Keratinocyte (primary cell): ENCODE measurements around the gene TP73. TPM values are rescaled to one million over a fixed set of nuclear protein-coding genes. Genes with fewer than 3 reads are reported as not detected.

Experiments
- DNase-seq: peaks from one replicate; pipeline ENCODE4 v3.0.0-alpha.2; 2011; ENCODE audit warnings: low read depth, missing footprints, low spot score
- FAIRE-seq: peaks from 2 replicates; lab custom pipeline; 2011; peaks lifted over from hg19 to GRCh38; lab: Jason Lieb, UNC
- H2AFZ ChIP-seq: 2 replicates; pipeline ENCODE4 v1.6.0; 2012; ENCODE audit warnings: low read length, control low read depth, inconsistent platforms; ENCODE audit not compliant: control insufficient read depth
- H3K27ac ChIP-seq: 2 replicates; pipeline ENCODE4 v1.5.1; 2011; ENCODE audit warnings: low read length; ENCODE audit not compliant: control insufficient read depth, insufficient read depth
- H3K27me3 ChIP-seq: 3 replicates; pipeline ENCODE4 v1.6.0; 2011; ENCODE audit warnings: low read length; ENCODE audit not compliant: control insufficient read depth, insufficient read depth; ENCODE audit errors: extremely low read depth
- H3K36me3 ChIP-seq, 2 experiments: 2 replicates in 1 of 2; 3 replicates in 1 of 2; pipeline ENCODE4 v1.5.1; 2011; ENCODE audit warnings: low read length in 2 of 2, mild to moderate bottlenecking in 1 of 2; ENCODE audit not compliant: control insufficient read depth in 2 of 2, insufficient read depth in 2 of 2; ENCODE audit errors: extremely low read depth in 1 of 2
- H3K4me1 ChIP-seq: 3 replicates; pipeline ENCODE4 v1.5.1; 2011; ENCODE audit warnings: low read length; ENCODE audit not compliant: control insufficient read depth, insufficient read depth; ENCODE audit errors: extremely low read depth
- H3K4me2 ChIP-seq: 3 replicates; pipeline ENCODE4 v1.6.0; 2011; ENCODE audit warnings: low read depth, low read length; ENCODE audit not compliant: control insufficient read depth, insufficient read depth; ENCODE audit errors: extremely low read depth
- H3K4me3 ChIP-seq, 3 experiments: fragments of 200-600 bp in 1 of 3; sonication (generic) in 1 of 3; 2 replicates in 2 of 3; 3 replicates in 1 of 3; pipeline ENCODE4 v1.5.1; 2011 to 2016; ENCODE audit warnings: low read length in 3 of 3, mild to moderate bottlenecking in 3 of 3, control low read depth in 2 of 3, inconsistent platforms in 1 of 3, low read depth in 1 of 3, mixed read lengths in 1 of 3, mixed run types in 1 of 3, moderate library complexity in 1 of 3; ENCODE audit not compliant: control insufficient read depth in 2 of 3, insufficient read depth in 2 of 3; ENCODE audit errors: extremely low read depth in 1 of 3
- H3K79me2 ChIP-seq: 2 replicates; pipeline ENCODE4 v1.6.0; 2012; ENCODE audit warnings: low read length; ENCODE audit not compliant: control insufficient read depth, insufficient read depth
- H3K9ac ChIP-seq: 3 replicates; pipeline ENCODE4 v1.6.0; 2011; ENCODE audit warnings: low read length; ENCODE audit not compliant: control insufficient read depth, insufficient read depth; ENCODE audit errors: extremely low read depth
- H3K9me1 ChIP-seq: 3 replicates; pipeline ENCODE4 v1.6.0; 2011; ENCODE audit warnings: low read length; ENCODE audit not compliant: control insufficient read depth, insufficient read depth; ENCODE audit errors: extremely low read depth
- H3K9me3 ChIP-seq: 2 replicates; pipeline ENCODE4 v1.5.1; 2012; ENCODE audit warnings: low read depth, low read length; ENCODE audit not compliant: control insufficient read depth
- H4K20me1 ChIP-seq: 3 replicates; pipeline ENCODE4 v1.6.0; 2011; ENCODE audit warnings: low read length; ENCODE audit not compliant: control insufficient read depth, insufficient read depth; ENCODE audit errors: extremely low read depth
- EZH2 ChIP-seq: IDR thresholded peaks from one replicate; pipeline ENCODE4 v1.6.1; 2012; ENCODE audit warnings: inconsistent platforms, mild to moderate bottlenecking, low read length, moderate library complexity
- dilution Hi-C: fragments of 300-500 bp; cut with MboI; formaldehyde crosslinking; loops from one replicate; pipeline ENCODE4 v1.7.0; 2020; ENCODE audit warnings: low sequenced_read_pairs; ENCODE audit not compliant: extremely low pct_ligation_motif_present
- polyA plus RNA-seq, 5 experiments: library from polyadenylated mRNA; depleted of rRNA in 3 of 5; stranded (reverse) in 3 of 5; stranded (forward) in 1 of 5; unstranded in 1 of 5; fragments of >200 nt; gene quantifications; 1 replicate in 1 of 5; 2 replicates in 3 of 5; 3 replicates in 1 of 5; pipeline versions ENCODE4 v1.2.1 to v1.2.3, GENCODE V29; 2011 to 2012; ENCODE audit warnings: missing spikeins in 2 of 5, low read depth in 1 of 5, low replicate concordance in 1 of 5
- TF ChIP-seq, protein P1 (sequence below), 3 experiments: IDR thresholded peaks in 1 of 3; conservative IDR thresholded peaks in 1 of 3; optimal IDR thresholded peaks in 1 of 3; 2 replicates in 2 of 3; 3 replicates in 1 of 3; pipeline versions ENCODE3 to v1.5.1; 2011; ENCODE audit warnings: low read length in 3 of 3, mild to moderate bottlenecking in 3 of 3, moderate library complexity in 2 of 3, control low read depth in 1 of 3, inconsistent platforms in 1 of 3; ENCODE audit not compliant: insufficient read depth in 2 of 3; ENCODE audit errors: extremely low read depth in 1 of 3

TP73 gene
- polyA plus RNA-seq, 1 donor (not counting 4 experiments of a cell fraction or from before 2014, with no cell fraction given), result 0.14 TPM

- Histone ChIP-seq H3K27ac (no peak overlapping the region), H3K4me3 (no peak overlapping the region), H3K79me2 (peaks cover 6% of the 10 kb centered on the region), H3K9me3 (no peaks in the 10 kb centered on the region), H3K36me3 (peaks cover 0 to 2% of the 10 kb centered on the region in 2 experiments), H3K9me1 (no peaks in the 10 kb centered on the region), H3K27me3 (peaks cover 57% of the 10 kb centered on the region), H3K4me1 (peaks cover 8% of the 10 kb centered on the region), H3K9ac (no peak overlapping the region), H2AFZ (no peak overlapping the region), H4K20me1 (no peaks in the 10 kb centered on the region), H3K4me2 (peak overlapping the region; percentile 41)
- DNase-seq, result no peak
- dilution Hi-C loops, result no loop called here
- TF ChIP-seq EZH2, result no peak
- TF ChIP-seq, protein P1, sequence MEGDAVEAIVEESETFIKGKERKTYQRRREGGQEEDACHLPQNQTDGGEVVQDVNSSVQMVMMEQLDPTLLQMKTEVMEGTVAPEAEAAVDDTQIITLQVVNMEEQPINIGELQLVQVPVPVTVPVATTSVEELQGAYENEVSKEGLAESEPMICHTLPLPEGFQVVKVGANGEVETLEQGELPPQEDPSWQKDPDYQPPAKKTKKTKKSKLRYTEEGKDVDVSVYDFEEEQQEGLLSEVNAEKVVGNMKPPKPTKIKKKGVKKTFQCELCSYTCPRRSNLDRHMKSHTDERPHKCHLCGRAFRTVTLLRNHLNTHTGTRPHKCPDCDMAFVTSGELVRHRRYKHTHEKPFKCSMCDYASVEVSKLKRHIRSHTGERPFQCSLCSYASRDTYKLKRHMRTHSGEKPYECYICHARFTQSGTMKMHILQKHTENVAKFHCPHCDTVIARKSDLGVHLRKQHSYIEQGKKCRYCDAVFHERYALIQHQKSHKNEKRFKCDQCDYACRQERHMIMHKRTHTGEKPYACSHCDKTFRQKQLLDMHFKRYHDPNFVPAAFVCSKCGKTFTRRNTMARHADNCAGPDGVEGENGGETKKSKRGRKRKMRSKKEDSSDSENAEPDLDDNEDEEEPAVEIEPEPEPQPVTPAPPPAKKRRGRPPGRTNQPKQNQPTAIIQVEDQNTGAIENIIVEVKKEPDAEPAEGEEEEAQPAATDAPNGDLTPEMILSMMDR (optimal IDR thresholded peaks at IDR 0.05 in 1 of 3, IDR thresholded peaks at IDR 0.05 in 1 of 3, conservative IDR thresholded peaks at IDR 0.05 in 1 of 3; ENCODE audit: extremely low read depth in 1 of 3, insufficient read depth in 2 of 3, low read length in 3 of 3), result no peak
- FAIRE-seq, result no peak
Measured at GRCh38 chr1:3652548-3653285, 401 bp downstream of the TP73 start.

DNA sequence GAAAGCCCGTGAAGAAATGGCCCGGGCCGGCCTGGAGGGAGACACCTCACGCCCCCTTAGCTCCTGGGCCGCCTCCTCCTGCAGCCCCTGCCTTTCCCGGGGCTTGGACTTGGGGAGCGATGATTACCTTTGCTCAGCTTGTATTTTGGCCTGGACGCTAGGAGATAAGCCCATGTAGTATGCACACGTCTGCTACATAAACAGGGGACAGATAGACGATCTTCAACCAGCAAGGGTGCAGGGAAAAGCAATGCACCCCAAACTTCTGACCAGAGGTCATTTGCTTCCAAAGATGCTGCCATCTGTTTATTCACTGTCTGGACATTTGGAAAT, 936 bp downstream of the TP73 start:
- Histone ChIP-seq H2AFZ (no peak overlapping the region), H3K4me3 (no peak overlapping the region), H3K4me1 (peaks cover 8% of the 10 kb centered on the region), H3K27me3 (peaks cover 57% of the 10 kb centered on the region), H3K9me3 (no peaks in the 10 kb centered on the region), H3K27ac (no peak overlapping the region), H3K4me2 (no peak overlapping the region), H3K9ac (no peak overlapping the region), H4K20me1 (no peaks in the 10 kb centered on the region), H3K36me3 (peaks cover 0 to 1% of the 10 kb centered on the region in 2 experiments), H3K9me1 (no peaks in the 10 kb centered on the region), H3K79me2 (peaks cover 6% of the 10 kb centered on the region)
- dilution Hi-C loops, result no loop called here
- FAIRE-seq (no peak), DNase-seq (no peak)
- TF ChIP-seq, protein P1 (optimal IDR thresholded peaks at IDR 0.05 in 1 of 3, IDR thresholded peaks at IDR 0.05 in 1 of 3, conservative IDR thresholded peaks at IDR 0.05 in 1 of 3; ENCODE audit: extremely low read depth in 1 of 3, insufficient read depth in 2 of 3, low read length in 3 of 3), result no peak
- TF ChIP-seq EZH2, result no peak
